ENCODE results near the gene TTLL8.

TTLL8 gene

DNA sequence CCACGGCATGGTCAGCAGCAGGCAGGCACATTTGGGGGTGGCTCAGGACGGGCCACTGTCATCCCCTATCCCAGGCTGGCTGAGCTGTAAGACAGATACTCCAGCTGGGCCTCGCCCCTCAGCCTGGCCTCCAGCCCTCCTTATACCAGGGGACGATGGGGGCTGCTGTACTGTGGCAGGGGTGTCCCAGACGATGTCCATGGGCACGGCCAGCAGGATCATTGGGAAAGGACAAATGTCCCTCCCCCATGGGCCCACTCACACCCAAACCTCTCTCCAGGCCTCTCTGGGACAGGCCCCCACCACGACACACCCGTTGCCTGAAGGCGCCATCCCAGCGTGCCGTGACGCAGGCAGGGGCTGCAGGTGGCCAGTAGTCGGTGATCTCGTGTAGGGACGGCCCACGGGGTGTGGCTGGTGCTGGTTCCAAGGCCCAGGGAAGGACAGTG lies 44.0 kb downstream of the TTLL8 start:
- no peak overlapping the region for H2AFZ ChIP-seq (ENCODE audit: low read length)
- H3K27me3 ChIP-seq (ENCODE audit: insufficient read depth, low read length, poor library complexity, severe bottlenecking): no peaks in the 10 kb centered on the region

DNA sequence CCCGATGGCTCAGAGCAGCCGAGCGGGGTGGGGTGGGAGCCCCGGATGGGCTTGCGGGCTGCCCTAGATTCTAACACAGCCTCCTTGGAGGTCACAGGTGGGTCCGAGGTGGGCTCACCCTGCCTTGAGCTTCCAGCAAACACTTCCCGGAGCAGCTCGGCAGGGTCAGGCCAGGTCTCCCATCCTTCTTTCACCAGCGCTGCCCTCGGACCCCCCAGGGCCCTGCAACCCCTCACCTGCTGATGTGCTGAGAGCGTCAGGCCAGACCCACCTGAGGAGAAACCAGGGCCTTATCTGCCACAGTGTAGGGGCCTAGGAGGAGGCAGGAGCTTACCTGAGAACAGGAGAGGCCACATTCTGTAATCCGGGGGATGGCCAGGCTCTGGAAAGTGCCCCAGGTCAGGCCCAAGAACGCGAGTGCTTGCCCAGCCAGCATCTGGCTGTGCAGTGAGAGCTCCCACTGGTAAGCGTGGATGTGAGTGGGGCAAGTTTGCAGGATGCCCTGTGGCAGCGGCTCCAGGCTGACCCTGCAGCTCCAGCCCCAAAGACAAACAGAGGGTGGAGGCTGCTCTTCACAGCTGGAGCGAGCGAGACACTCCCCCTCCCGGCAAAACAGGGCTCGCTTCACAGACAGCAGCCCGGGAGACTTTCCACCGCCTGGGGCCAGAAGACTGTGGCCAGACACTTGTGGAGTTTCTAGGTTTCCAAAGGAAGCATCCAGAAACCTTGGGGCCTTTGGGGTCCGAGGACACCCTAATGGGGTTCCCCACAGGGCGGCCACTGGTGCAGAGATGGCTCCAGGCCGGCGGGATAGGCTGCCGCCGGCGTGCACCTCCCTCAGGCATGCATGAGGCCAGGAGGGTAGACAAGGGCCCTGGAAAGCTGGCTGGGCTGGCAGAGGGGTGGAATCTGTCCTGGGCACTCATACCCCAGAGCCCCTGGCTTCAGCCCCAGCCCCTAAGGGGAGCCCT lies 45.6 kb downstream of the TTLL8 start, which contains the start of gene IL17REL:
IL17REL (minus strand) TSS at position 555 of the 971 bp plus-strand sequence; CDS start at position 436, 119 bp downstream.
- no peaks in the 10 kb centered on the region for H3K4me1 ChIP-seq (ENCODE audit: insufficient read depth, low read length, poor library complexity, severe bottlenecking)

More for the DNA sequence above, 44.0 kb downstream of the TTLL8 start:
- Histone ChIP-seq H3F3A (ENCODE audit: low read depth) (no peaks in the 10 kb centered on the region; the same call in 1 of the 2 replicates), H3K4me1 (ENCODE audit: insufficient read depth, low read length, poor library complexity, severe bottlenecking) (peaks cover 6% of the 10 kb centered on the region), H3K4me3 (ENCODE audit: low read length, poor library complexity, severe bottlenecking) (no peak overlapping the region), H3K4me2 (ENCODE audit: low read depth, low read length, poor library complexity, severe bottlenecking) (no peak overlapping the region), H3K9ac (ENCODE audit: low read depth, low read length, poor library complexity, severe bottlenecking) (no peak overlapping the region), H3K9me2 (replicated peaks; ENCODE audit: low read depth, low read length) (no peaks in the 10 kb centered on the region), H3K9me3 (ENCODE audit: insufficient read depth, low read depth, low read length) (no peaks in the 10 kb centered on the region), H4K20me1 (ENCODE audit: insufficient read depth, low read length, poor library complexity, severe bottlenecking) (no peaks in the 10 kb centered on the region), H3K79me2 (ENCODE audit: insufficient read depth, low read length) (no peaks in the 10 kb centered on the region), H3K36me3 (ENCODE audit: insufficient read depth, low read length) (no peaks in the 10 kb centered on the region)
- no peak for TF ChIP-seq EZH2phosphoT487 (IDR thresholded peaks at IDR 0.05; ENCODE audit: borderline replicate concordance)
- TF ChIP-seq, protein P1, sequence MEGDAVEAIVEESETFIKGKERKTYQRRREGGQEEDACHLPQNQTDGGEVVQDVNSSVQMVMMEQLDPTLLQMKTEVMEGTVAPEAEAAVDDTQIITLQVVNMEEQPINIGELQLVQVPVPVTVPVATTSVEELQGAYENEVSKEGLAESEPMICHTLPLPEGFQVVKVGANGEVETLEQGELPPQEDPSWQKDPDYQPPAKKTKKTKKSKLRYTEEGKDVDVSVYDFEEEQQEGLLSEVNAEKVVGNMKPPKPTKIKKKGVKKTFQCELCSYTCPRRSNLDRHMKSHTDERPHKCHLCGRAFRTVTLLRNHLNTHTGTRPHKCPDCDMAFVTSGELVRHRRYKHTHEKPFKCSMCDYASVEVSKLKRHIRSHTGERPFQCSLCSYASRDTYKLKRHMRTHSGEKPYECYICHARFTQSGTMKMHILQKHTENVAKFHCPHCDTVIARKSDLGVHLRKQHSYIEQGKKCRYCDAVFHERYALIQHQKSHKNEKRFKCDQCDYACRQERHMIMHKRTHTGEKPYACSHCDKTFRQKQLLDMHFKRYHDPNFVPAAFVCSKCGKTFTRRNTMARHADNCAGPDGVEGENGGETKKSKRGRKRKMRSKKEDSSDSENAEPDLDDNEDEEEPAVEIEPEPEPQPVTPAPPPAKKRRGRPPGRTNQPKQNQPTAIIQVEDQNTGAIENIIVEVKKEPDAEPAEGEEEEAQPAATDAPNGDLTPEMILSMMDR (conservative IDR thresholded peaks at IDR 0.05; ENCODE audit: low read length): no peak

DNA sequence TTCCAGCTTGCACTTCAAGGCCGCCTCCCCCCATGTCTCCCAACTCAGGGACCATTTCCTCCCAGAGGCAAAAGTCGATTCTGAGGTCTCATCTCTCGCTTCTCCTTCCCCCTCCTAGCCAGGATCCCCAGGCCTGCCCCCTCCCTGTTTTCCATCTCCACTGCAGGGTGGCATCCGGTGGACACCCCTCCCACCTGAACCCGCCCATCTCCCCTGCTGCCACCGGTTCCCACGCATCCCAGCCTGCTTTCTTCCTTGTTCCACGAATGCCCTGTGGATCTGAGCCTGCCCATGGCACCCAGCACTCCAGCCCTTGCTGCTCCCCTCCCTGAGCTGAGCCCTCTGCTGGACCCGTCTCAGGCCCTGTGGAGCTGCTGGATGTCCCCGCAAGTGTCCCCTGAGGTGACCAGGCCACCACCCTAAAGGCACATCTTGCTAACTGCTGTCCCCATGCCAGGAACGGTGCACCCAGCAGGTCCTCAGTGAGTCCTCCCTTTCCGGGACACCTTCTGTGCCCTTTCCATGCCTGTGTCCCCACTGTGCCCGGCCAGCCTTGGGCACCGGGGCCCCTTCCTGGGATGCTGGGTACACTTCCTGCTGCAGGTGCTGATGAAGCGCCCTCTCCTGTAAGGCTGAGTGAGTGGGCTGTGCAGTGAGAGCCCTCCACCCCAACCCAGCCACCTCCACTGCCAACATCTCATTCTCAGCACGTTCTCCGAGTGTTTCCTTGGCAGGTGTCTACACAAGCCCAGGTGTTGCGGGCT lies 46.5 kb downstream of the TTLL8 start:
- H3K9ac ChIP-seq (ENCODE audit: low read depth, low read length, poor library complexity, severe bottlenecking): no peak overlapping the region

More for the DNA sequence above, 45.6 kb downstream of the TTLL8 start, which contains the start of gene IL17REL:
- TF ChIP-seq, protein P1 (conservative IDR thresholded peaks at IDR 0.05; ENCODE audit: low read length): no peak
- TF ChIP-seq EZH2phosphoT487 (IDR thresholded peaks at IDR 0.05; ENCODE audit: borderline replicate concordance): no peak
- Histone ChIP-seq H2AFZ (ENCODE audit: low read length) (no peak within 1 kb of the TSS), H3K4me2 (ENCODE audit: low read depth, low read length, poor library complexity, severe bottlenecking) (no peak within 1 kb of the TSS), H3F3A (ENCODE audit: low read depth) (no peaks in the 10 kb centered on the region), H3K4me3 (ENCODE audit: low read length, poor library complexity, severe bottlenecking) (no peak within 1 kb of the TSS), H3K79me2 (ENCODE audit: insufficient read depth, low read length) (no peaks in the 10 kb centered on the region), H3K27me3 (ENCODE audit: insufficient read depth, low read length, poor library complexity, severe bottlenecking) (no peaks in the 10 kb centered on the region), H3K9ac (ENCODE audit: low read depth, low read length, poor library complexity, severe bottlenecking) (no peak within 1 kb of the TSS), H3K9me2 (replicated peaks; ENCODE audit: low read depth, low read length) (no peaks in the 10 kb centered on the region), H3K36me3 (ENCODE audit: insufficient read depth, low read length) (no peaks in the 10 kb centered on the region), H3K9me3 (ENCODE audit: insufficient read depth, low read depth, low read length) (no peaks in the 10 kb centered on the region), H4K20me1 (ENCODE audit: insufficient read depth, low read length, poor library complexity, severe bottlenecking) (no peaks in the 10 kb centered on the region)

More for the DNA sequence above, 46.5 kb downstream of the TTLL8 start:
- Histone ChIP-seq H3K4me2 (ENCODE audit: low read depth, low read length, poor library complexity, severe bottlenecking) (no peak overlapping the region), H3K4me3 (ENCODE audit: low read length, poor library complexity, severe bottlenecking) (no peak overlapping the region), H3F3A (ENCODE audit: low read depth) (no peaks in the 10 kb centered on the region), H3K4me1 (ENCODE audit: insufficient read depth, low read length, poor library complexity, severe bottlenecking) (no peaks in the 10 kb centered on the region), H3K27me3 (ENCODE audit: insufficient read depth, low read length, poor library complexity, severe bottlenecking) (no peaks in the 10 kb centered on the region), H3K9me3 (ENCODE audit: insufficient read depth, low read depth, low read length) (no peaks in the 10 kb centered on the region), H2AFZ (ENCODE audit: low read length) (no peak overlapping the region; the same call in 1 of the 2 replicates), H3K9me2 (replicated peaks; ENCODE audit: low read depth, low read length) (no peaks in the 10 kb centered on the region), H3K36me3 (ENCODE audit: insufficient read depth, low read length) (no peaks in the 10 kb centered on the region), H4K20me1 (ENCODE audit: insufficient read depth, low read length, poor library complexity, severe bottlenecking) (no peaks in the 10 kb centered on the region), H3K79me2 (ENCODE audit: insufficient read depth, low read length) (no peaks in the 10 kb centered on the region)
- no peak for TF ChIP-seq EZH2phosphoT487 (IDR thresholded peaks at IDR 0.05; ENCODE audit: borderline replicate concordance)

Data from Loucy (cell line).